Stimulated activated CD8-positive, alpha-beta memory T cell treated with anti-CD3 and anti-CD28 coated beads, Interleukin-7, amount 100 ng/mL, for 1 hour (primary cell): ENCODE results near the gene TREX2.

ENCODE experiments used
- DNase-seq, 2 donors: peaks; one replicate each; pipeline ENCODE4 v3.0.0-alpha.2; 2020; ENCODE audit warnings: low read depth in 2 of 2

The TREX2 gene

DNA sequence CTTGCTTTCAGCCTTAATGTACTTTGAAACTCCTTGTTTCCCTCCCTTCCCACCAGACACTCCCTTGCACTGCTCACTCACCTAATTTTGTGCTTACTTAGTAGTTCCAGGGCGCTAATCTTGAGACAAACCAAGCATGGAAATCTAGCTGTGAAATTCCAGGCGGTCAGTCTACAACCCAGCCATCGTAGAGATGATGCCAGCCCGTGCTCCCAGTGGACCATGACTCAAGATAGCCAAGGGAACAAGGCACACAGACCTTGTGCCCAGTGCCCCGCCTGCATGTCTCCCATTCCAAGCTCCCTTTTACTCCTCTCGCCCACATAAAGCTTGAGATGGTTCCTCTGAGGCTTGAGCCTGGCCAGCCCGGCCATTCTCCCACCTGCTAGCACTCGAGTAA lies 11.1 kb downstream of the TREX2 start:
- no peak for DNase-seq

DNA sequence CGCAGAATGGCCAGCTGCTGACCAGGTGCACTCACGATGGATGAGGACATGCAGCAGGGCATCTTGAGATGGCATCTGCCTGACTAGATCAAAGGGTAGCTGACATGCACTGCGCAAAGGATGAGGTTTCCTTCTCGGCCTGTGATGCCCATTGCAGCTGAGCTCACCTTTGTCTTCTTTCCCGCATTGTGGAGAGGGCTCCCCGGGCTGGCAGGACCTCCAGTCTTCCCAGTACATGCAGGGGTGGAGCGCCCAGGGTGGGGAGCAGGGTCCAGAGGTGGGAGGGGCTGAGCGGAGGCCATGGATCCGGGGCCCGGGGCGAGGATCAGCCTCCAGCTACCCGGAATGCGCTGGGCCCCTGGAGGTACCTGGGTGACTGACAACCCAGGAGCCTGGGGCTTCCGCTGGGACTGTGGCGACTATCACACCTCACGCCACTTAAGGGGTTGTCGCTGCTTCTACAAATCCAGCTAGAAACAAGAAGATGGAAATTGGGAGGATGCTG lies 12.0 kb downstream of the TREX2 start:
- no peak for DNase-seq

DNA sequence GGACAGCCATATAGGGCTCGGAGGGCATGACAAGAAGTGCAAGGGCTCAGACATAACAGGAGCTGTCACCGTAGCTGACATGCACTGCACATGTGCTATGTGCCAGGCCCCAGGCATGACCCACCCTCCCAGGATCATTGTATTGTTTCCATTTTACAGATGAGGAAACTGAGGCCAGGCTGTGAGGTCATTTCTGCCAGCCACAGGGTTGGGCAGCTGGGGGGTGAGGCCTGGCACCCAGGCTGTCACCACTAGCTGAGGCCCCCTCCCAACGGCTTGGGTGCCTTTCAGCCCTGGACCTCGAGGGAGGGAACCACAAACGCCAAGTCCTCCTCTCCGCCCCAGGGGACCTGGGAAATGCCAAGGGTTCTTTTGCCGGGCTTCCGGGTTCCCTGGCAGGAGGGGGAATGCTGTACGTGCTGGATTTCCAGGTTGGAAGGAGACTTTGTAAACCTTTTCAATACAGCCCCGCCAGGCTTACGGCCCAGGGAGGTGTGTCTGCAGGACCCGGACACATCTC lies 12.6 kb downstream of the TREX2 start:
- no peak for DNase-seq

DNA sequence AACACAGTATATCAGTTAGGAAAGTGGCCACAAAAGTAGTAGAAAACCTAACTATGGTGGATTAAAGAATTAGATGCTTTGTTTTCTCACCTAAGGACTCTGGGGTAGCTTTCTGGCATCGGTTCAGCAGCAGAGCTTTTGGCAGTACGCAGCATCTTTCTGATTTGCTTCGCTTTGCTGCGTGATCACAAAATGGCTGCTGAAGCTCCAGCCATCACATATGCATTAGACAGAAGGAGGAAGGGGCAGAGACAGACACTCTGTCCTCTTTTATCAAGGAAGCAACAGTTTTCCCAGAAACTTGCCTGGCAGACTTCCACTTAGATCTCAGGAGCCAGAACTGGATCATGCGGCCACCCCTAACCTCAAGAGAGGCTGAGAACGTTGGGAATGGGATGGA lies 15.1 kb downstream of the TREX2 start:
- no peak for DNase-seq

DNA sequence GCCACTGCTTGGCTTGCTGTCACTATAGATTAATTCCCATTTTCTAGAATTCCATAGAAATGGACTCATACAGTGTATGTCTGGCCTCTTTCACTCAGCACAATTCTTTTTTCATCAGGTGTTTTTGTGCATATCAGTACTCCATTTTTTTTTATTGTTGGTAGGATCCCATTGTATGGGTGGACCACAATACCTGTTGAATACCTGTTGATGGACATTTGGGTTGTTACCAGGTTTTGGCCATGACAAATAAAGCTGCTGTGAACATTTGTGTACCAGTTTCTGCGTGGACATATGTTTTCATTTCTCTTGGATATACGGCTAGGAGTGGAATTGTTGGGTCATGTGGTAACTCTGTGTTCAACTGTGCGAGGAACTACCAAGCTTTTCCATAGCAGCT lies 19.7 kb downstream of the TREX2 start:
- DNase-seq = no peak

DNA sequence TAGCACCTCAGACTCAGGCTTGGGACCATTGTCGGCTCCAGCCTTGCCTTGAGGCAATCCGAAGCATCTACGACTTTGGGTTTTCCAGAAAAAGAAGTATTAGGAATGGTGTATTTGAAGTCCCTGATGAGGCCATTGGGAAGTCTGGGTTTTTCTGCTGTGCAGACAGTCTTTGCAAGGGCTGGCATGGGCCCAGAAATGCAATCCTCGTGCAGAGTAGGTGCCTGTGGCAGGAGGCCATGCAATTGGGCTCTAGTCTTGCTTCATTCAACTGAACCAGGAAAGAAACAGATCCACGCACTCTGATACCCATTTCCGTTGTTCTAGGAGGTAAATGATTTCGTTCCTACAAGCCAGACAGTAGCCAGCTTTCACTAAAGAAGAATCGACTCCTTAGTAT lies 22.2 kb downstream of the TREX2 start:
- no peak for DNase-seq

DNA sequence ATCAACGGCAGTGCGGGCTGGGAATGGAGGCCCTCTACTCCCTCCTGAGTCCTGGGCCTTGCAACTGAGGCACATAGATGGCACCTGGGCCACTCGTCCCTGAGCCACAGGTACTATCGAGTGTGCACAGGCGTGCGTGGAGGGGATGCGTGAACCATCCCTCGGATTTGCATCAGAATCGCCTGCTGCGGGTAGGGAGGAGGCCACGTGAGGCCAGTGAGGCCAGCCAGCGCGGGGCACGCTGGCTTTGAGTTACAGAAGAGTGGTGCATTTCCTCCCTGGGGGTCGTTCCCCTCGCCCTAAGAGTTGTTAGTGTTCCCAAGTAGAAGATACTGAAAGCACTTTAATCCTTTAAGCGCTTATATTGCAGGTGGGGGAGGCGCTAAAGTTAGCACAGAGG lies 24.0 kb downstream of the TREX2 start:
- DNase-seq = no peak

DNA sequence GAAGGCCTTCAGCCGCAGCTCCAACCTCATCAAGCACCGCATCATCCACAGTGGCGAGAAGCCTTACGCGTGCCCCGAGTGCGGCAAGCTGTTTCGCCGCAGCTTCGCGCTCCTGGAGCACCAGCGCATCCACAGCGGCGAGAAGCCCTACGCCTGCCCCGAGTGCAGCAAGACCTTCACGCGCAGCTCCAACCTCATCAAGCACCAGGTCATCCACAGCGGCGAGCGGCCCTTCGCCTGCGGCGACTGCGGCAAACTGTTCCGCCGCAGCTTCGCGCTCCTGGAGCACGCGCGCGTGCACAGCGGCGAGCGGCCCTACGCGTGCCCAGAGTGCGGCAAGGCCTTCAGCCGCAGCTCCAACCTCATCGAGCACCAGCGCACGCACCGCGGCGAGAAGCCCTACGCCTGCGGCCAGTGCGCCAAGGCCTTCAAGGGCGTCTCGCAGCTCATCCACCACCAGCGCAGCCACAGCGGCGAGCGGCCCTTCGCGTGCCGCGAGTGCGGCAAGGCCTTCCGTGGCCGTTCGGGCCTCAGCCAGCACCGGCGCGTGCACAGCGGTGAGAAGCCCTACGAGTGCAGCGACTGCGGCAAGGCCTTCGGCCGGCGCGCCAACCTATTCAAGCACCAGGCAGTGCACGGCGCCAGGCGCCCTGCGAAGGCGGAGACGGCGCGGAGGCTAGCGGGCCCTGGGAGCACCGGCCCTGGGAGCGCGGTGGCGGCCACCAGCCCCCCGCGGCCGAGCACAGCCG lies 24.8 kb downstream of the TREX2 start:
- no peak for DNase-seq

DNA sequence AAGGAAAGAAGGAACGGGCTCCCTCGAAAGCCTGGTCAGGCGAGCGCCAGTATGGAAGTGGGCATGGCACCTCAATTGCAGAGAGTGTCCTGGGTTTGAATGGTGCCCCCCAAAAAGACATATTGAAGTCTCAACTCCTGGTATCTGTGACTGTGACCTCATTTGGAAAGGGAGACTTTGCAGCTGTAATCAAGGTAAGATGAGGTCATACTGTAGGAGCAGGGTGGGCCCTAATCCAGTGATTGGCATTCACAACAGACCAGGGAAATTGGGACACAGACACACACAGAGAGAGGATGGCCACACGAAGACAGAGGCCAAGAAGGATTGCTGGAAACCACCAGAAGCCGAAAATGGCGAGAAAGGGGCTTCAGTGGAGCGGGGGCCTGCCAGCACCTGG lies 28.2 kb downstream of the TREX2 start:
- no peak for DNase-seq

DNA sequence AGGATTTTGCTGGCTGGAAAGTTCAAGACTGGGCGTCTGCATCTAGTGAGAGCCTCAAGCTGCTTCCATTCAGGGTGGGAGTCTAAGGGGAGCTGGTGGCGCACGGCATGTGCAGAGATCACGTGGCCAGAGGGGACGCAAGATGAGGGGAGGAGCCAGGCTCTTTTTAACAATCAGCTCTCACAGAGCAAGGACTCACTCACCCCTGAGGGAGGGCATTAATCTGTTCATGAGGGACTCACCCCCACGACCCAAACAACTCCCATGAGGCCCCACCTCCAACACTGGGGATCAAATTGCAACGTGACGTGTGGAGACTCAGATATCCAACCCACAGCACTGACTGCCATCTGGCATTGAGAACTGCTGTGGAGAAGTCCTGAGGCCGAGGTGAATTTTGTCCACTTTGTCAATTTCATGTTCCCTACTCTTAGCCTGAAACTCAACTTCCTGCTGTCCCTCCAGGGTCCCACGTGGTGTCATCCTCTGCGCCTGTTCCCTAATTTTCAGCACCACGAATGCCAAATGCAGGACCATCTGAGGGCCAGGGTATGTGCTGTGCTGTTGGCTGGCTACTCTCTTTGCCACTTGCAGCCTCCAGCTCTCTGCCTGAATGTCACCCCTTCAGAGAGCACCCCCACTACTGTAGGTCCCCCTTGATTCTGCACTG lies 28.9 kb downstream of the TREX2 start:
- no peak for DNase-seq

DNA sequence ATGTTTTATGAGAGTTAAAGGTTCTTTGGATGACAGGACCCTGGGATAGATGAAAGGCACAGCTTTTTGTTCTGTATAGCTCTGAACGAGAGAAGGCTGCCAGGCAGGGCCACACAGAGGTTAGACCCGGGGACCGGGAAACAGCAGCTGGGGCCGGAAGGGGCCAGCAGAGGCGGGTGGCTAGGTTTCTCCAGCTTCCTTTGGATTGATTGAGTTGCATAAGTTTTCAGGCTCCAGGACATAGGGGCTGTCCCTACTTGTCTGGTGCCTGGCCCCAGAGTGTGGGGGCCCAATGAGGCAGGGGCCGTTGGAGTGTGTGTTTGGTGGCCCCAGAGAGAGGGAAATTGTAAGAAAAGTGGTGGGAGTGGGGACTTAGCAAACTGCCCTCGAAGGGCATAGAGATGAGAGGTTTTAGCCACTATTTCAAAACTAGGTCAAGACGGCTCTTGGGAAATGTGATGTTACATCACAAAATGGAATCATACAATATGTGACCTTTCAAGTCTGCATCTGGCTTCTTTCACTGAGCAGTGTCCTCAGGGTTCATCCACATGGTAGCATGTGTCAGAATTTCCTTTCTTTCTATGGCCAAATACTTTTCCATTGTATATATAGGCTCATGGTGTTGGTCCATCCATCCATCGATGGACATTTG lies 30.9 kb downstream of the TREX2 start:
- no peak for DNase-seq

DNA sequence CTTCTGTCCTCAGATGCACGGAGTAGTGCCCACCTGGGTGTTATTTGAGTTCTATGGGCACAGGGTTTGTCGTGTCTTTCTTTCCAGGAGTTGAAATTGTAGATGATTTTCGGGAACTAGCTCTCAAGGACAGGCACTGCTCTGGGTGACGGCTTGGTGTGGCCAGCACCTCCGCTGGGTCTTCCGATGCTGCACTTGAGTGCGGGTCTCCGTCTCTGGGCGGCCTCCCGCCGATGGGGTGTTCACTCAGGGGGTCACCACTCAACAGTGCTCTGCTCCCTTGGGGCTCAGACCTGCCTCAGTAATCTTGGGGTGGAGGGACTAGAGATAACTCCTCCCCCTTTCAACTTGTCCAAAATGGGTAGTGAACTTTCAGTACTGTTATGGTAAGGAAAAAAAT lies 32.1 kb downstream of the TREX2 start:
- no peak for DNase-seq

DNA sequence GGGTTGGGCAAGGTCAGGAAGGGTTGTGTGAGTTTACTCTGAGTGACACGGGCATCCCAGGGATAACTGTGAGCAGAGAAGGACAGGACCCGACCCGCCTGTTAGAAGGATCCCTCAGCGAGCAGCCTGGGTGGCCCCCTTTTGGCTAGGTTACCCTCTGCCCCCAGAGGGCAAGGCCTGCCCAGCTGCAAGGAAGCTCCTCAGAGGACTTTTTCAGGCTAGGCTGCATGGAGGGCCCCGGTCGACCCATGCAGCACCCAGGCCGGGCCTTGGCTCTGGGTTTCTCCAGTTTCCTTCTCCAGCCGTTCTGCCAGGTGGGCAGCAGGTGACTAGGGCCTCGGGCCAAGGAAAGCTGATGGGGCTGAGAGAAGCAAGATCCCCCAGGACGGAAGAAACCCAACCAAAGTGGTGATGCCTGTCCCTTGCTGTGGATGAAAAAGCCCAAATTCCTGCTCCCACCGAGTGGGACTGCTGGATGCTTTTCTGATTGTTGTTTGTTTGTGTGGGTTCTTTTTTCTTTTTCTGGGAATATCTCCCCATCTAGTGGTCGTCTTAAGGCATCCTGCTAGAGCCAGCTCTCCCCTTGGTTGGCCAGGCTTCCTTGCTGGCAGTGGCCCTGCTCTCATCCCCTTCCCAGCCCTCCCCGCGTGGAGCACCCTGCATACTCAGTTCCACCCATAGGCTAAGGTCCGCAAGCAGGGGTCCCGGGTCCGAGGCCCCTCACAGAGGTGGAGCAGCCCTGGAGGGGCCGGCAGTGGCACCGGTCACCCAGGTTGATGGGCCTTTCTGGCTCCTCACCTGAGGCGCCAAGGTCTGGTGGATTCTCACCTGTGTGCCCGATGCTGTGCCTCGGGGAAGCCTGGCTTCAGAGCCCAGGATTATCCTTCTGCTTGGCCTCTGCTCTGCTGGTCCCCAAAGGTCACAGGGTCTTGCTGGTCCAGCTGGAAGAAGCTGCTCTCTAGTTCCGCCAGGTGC lies 32.8 kb downstream of the TREX2 start:
- no peak for DNase-seq

DNA sequence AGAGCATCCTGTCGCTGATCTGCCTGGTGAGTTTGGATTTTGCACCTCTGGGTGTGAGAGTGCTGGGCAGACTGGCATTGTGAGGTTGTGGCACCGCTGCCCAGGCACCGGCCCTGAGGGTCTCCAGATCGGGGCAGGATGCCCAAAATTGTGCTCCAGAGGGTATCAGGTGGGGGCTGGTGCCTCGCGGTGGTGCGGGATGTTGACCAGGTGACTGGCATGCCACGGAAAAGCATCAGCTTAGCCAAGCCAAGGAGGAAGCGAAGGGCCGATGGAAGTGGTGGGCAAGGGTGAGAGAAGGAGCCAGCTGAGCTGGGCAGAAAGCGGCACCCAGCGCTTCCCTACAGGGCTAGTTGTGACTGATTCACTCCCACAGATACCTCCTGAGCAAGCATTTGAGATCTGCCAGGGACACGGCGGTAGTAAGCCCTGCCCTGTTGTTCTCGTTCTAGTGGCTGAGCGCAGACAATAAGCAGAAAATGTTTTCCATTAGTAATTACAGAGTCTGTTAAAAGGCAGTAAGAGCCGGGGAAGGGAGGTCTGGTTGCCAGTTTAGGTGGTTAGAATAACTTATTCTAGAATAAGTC lies 33.8 kb downstream of the TREX2 start:
- no peak for DNase-seq

DNA sequence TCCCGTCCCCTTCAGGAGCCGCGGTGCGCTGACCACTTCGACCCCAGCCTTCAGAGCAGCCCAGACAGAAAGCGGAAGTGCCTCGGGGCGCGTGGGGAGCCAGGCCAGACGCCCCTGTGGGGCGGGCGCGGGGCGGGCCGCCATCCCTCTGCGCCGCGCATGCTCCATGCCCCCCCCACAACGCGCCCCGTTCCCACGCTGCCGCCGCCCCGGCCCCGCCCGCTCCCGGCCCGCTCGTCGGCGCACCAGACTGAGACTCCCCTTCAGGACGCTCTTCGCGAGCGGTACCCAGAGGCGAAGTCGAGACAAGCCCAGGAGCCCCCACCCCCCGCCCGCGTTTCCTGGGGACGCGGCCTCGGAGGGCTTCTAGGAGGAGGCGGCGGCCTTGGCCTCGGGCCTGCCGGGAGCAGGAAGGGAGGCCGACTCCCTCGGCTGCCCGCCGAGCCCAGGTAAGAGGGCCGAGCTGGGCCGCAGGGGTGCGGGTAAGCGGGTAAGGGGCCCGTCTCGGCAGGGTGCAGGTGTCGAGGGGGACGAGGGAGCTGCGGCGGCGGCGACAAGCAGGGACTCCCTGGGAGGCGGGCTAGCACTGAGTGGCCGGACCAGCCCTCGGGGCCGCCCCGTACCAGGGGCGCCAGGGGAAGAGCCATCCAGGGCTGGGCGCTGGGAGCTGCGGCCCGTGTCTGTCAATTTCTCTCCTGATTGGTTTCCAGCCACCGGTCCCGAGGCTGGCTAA lies 34.4 kb downstream of the TREX2 start, which contains the start of gene ZFP92:
Gene ZFP92, plus strand, starts transcription at position 218 of the 733 bp plus-strand sequence. CDS start 6,851 bp downstream, outside the sequence.
- DNase-seq = peak in 1 of 2 donors; percentile 8

DNA sequence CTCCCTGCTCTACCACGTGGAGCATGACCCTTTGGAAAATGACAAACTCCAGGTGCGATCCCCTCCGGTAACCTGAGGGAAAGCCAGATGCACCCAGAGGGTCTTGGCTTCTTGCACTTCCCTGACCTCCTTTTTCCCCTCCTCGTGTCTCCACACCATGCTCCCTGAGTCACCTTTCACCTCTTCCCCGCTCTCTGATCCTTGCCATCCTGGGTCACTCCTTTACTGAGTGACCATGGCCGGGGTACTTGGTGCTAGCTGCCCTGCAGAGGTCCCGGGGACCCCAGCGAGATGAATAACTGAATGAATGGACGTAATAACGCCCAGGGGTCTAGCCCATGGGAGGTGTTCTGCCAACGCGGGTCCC lies 35.0 kb downstream of the TREX2 start:
- no peak for DNase-seq

DNA sequence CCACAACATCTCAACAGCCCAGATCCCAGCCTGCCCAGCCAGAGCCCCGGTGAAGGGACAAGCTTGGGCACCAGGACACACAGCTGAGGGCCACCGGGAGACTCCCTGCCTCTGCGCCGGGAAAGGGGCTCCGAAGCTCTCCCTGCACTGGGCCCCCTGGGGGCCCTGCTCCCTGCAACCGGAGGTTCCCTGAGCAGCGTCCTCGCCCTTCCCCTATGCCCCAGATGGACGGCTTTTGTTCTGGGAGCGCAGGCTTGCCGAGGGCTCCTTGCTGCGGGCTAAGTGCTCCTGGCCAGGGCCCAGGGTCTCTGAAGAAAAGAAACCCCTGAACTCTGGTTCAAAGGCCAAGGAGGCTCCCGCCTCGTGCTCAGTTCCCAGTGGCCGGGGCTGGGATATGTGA lies 35.5 kb downstream of the TREX2 start:
- DNase-seq = no peak

DNA sequence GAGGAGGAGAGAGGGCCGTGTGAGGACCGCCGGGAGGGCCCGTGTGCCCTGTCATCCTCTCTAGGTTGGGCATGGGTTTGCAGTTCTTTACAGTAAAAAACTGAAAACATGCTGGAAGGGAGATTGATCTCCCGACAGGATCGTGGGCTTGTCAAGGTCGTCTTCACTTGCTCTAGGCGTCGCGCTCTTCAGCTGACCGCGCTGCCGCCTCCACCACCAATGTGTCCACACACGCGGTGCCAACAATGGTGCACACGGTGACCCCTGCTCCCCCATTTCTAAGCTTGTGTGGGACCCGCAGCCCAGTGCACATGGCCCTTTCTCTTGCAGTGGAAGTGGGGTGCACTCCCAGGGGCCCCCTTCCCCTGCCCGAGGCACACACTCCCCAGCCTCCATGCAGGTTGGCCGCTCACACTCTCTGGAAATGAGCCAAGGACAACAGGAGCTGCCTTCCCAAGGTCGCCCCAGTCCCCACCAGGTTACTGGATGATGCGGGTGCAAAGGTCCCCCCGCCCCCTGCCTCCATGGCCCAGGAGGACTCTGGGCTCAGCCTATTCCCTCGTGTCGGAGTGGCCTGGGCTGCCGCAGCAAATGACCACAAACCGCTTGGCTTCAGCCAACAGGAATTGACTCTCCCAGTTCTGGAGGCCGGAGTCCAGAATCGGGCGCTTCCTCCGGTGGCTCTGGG lies 36.3 kb downstream of the TREX2 start:
- no peak for DNase-seq

DNA sequence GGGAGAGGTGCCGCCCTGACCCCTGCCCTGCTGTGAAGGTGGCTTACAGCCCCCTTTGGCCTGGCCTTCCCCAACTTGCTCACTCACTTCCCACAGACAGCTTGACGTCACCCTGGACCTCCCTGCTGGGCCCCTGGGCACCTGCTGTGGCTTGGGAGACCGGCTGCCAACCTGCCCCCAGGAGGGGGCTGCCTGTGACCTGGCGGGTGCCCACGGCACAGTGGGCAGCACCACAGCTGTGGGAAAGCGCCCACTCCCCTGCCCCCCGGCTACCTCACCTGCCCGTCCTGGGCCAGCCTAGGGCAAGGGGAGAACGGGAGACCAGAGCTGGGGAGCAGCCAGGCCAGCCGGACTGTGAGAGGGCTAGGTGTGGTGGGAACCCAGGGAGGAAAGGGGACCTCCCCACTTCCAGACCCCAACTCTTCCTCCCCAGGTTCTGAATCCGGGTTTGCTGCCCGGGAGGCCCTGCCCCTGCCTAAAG lies 36.9 kb downstream of the TREX2 start:
- DNase-seq = no peak
